Stimulated activated CD4-positive, alpha-beta T cell treated with anti-CD3 and anti-CD28 coated beads, TNF-alpha, amount 100 ng/mL, for 48 hours (primary cell): ENCODE data around the gene SEC24D.

ENCODE experiments used
- DNase-seq, 3 donors: peaks; one replicate each; pipeline ENCODE4 v3.0.0-alpha.2; 2020; ENCODE audit warnings: low read depth in 3 of 3

The SEC24D gene

GRCh38 chr4:118845552-118846050 is 9.7 kb upstream of the SEC24D start:
- no peak for DNase-seq

GRCh38 chr4:118843237-118843636 is 7.3 kb upstream of the SEC24D start:
- DNase-seq, result no peak

GRCh38 chr4:118842055-118842454 is 6.1 kb upstream of the SEC24D start:
- no peak for DNase-seq

- no peak for DNase-seq
Observed at GRCh38 chr4:118839221-118839927, 3.4 kb upstream of the SEC24D start.

- no peak for DNase-seq
Observed at GRCh38 chr4:118837121-118837507, 1.2 kb upstream of the SEC24D start.

GRCh38 chr4:118836301-118837120 is 585 bp upstream of the SEC24D start:
- peak; percentile 14 to 50 (median 24) for DNase-seq

GRCh38 chr4:118834960-118835569 is 861 bp downstream of the SEC24D start:
- DNase-seq, result peak; percentile 13 to 24 (median 20)

GRCh38 chr4:118834070-118834469 is 1.9 kb downstream of the SEC24D start:
- no peak for DNase-seq

GRCh38 chr4:118833192-118833820 is 2.6 kb downstream of the SEC24D start:
- no peak for DNase-seq

GRCh38 chr4:118829107-118829506 is 6.8 kb downstream of the SEC24D start:
- no peak for DNase-seq

- DNase-seq, result no peak
Observed at GRCh38 chr4:118826723-118827444, 9.0 kb downstream of the SEC24D start.

GRCh38 chr4:118825799-118826198 is 10.1 kb downstream of the SEC24D start:
- DNase-seq, result no peak

GRCh38 chr4:118824141-118824540 is 11.8 kb downstream of the SEC24D start:
- DNase-seq, result no peak

- DNase-seq, result no peak
Observed at GRCh38 chr4:118823471-118823870, 12.5 kb downstream of the SEC24D start.

- DNase-seq, result no peak
Observed at GRCh38 chr4:118821590-118822293, 14.2 kb downstream of the SEC24D start.

- DNase-seq, result no peak
Observed at GRCh38 chr4:118817178-118817930, 18.6 kb downstream of the SEC24D start.

GRCh38 chr4:118816538-118817177 is 19.3 kb downstream of the SEC24D start:
- no peak for DNase-seq

GRCh38 chr4:118814891-118815290 is 21.0 kb downstream of the SEC24D start:
- DNase-seq, result no peak

GRCh38 chr4:118814058-118814457 is 21.9 kb downstream of the SEC24D start:
- no peak for DNase-seq
